GM06990 (cell line): ENCODE results near the gene MDM1.
A peak's percentile ranks its signal among the peaks of the same experiment; 100 is the strongest.

Source experiments
- DNase-seq: peaks from one replicate; pipeline ENCODE4 v3.0.0-alpha.2; 2011; ENCODE audit not compliant: insufficient read length; ENCODE audit errors: extremely low read depth
- H3K27me3 ChIP-seq: replicated peaks from 2 replicates; pipeline ENCODE4 v1.6.0; 2011; ENCODE audit warnings: low read length; ENCODE audit not compliant: control insufficient read depth, insufficient read depth
- H3K36me3 ChIP-seq: 2 replicates; pipeline ENCODE4 v1.5.1; 2011; ENCODE audit warnings: low read length; ENCODE audit not compliant: control insufficient read depth, insufficient read depth
- H3K4me3 ChIP-seq: replicated peaks from 2 replicates; pipeline ENCODE4 v1.5.1; 2011; ENCODE audit warnings: low read depth, mild to moderate bottlenecking, control low read depth, low read length
- TF ChIP-seq, protein P1 (sequence below): IDR thresholded peaks from 2 replicates; pipeline ENCODE4 v1.5.1; 2011; ENCODE audit warnings: low read length, control low read depth, mild to moderate bottlenecking, inconsistent platforms; ENCODE audit not compliant: insufficient read depth, poor library complexity, severe bottlenecking

Gene MDM1

DNA sequence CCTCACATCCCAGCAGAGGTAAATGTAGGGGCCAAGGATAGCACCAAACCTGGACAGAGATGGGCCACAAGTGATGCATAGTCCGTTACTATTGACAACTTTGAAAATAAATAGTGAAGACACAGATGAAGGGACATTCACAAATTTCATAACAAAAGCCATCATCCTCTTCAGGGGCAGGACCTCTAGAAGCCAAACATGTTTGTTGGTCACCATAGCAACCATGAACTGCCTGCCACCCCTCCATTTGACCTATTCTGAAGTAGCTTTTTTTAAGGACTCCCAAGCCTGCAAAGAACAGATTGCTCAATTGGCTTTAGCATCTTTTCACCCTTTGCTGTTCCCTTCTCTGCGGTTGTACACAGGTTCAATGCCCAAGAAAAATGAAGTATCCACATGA, 35.7 kb upstream of the MDM1 start:
- H3K4me3 ChIP-seq: no peak overlapping the region
- TF ChIP-seq, protein P1, sequence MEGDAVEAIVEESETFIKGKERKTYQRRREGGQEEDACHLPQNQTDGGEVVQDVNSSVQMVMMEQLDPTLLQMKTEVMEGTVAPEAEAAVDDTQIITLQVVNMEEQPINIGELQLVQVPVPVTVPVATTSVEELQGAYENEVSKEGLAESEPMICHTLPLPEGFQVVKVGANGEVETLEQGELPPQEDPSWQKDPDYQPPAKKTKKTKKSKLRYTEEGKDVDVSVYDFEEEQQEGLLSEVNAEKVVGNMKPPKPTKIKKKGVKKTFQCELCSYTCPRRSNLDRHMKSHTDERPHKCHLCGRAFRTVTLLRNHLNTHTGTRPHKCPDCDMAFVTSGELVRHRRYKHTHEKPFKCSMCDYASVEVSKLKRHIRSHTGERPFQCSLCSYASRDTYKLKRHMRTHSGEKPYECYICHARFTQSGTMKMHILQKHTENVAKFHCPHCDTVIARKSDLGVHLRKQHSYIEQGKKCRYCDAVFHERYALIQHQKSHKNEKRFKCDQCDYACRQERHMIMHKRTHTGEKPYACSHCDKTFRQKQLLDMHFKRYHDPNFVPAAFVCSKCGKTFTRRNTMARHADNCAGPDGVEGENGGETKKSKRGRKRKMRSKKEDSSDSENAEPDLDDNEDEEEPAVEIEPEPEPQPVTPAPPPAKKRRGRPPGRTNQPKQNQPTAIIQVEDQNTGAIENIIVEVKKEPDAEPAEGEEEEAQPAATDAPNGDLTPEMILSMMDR: no peak
- no peak for DNase-seq
- H3K36me3 ChIP-seq: no peaks in the 10 kb centered on the region
- no peaks in the 10 kb centered on the region for H3K27me3 ChIP-seq

DNA sequence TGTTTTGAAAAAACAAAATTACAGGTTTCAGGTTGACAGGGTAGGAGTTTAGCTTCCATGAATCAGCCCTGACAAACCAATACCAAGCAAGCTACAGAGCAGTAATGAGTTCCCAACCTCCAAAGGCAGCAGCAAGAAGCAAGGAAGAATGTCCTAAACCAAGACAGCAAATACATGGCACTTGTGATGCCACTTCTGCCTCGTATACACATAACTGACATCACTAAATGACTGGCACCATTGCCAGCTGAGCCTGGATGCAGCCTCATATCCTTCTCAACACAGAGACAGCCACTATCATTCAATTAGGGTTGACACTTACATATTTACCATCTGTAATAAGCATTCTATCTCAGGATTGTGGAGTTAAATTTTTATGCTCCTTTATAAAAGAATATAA, 35.0 kb upstream of the MDM1 start:
- DNase-seq: no peak
- TF ChIP-seq, protein P1: no peak
- Histone ChIP-seq H3K4me3 (no peak overlapping the region), H3K36me3 (no peaks in the 10 kb centered on the region), H3K27me3 (no peaks in the 10 kb centered on the region)

DNA sequence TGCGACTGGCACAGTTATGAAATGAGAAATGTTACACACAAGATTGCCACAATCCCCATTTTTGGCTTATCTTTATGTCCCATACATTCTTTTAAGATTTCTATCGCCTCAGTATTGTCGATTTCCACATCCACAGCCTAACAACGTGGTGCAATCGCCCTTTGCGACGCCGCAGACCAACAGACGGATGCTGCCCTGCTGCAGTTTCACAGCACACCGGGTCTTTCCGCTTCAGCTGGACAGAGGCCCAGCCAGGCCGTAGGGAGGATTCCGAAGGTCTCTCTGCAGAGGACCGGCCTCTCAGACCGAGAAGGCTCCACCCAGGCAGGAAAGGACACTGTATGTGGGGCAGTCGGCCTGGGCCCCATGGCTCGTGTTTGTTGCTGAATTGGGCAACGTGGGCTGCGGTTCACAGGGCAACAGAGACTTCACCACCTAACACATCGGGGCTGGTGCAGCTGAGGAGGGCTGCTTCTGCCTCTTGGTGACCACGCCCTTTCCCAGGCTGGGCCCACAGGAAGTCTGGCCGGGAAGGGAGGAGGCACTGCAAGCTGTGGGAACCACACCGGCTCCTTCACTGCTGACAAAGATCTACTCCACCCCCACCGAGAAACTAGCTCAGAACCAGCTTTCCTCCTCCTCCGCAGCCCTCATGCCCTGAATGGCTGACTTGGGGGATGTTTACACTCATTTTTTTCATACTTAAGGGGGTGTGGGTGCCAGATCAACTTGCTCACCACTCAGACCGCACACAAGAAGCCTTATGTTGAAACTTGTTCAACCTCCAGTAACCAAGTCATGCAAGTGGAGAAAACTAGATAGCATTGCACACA, 32.9 kb upstream of the MDM1 start:
- TF ChIP-seq, protein P1: no peak
- H3K4me3 ChIP-seq: peak overlapping the region; percentile 35
- DNase-seq: peak; percentile 84
- no peaks in the 10 kb centered on the region for H3K36me3 ChIP-seq
- no peaks in the 10 kb centered on the region for H3K27me3 ChIP-seq

DNA sequence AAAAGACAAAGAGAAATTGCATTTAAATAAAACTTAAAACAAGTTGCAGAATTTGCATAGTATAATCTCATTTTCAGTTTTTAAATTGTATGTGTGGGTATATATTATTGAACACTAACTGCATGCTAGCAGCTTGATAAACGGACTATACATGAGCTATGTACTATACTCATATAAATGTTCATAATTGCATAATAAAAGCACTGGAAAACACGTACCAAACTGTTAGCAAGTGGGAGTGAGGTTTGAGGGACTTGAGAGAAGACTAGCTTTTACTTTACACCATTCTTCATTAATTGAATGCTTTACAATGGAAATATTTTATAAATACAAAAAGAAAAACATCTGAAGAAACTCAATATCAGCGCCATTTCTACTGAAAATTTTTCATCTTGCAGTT, 32.2 kb upstream of the MDM1 start:
- peak overlapping the region; percentile 35 for H3K4me3 ChIP-seq
- TF ChIP-seq, protein P1: no peak
- no peak for DNase-seq
- no peaks in the 10 kb centered on the region for H3K36me3 ChIP-seq
- no peaks in the 10 kb centered on the region for H3K27me3 ChIP-seq

DNA sequence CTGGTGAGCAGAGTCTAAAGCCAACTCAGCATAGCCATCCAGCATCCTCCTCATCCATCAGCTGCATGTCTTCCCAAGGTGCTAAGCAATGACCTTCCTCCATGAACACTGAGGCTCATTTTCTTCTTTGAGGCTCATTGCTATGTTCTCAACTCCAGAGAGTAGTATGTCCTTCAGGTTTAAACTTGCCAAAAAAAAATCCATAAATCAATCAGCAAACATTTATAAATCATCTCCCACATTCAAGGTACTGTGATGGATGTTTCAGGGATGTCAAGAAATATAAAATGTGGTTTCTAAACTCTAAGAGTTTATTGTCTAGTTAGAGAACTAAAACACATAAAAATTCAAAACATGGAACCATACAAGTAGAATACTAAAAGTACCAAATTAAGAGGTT, 29.8 kb upstream of the MDM1 start:
- H3K36me3 ChIP-seq: no peaks in the 10 kb centered on the region
- no peaks in the 10 kb centered on the region for H3K27me3 ChIP-seq
- TF ChIP-seq, protein P1: no peak
- no peak overlapping the region for H3K4me3 ChIP-seq
- no peak for DNase-seq
